ENCODE measurements around the gene CBLC. TPM values are rescaled to one million over a fixed set of nuclear protein-coding genes. Genes with fewer than 3 reads are reported as not detected.
A peak's percentile ranks its signal among the peaks of the same experiment; 100 is the strongest.

The CBLC gene, protein sequence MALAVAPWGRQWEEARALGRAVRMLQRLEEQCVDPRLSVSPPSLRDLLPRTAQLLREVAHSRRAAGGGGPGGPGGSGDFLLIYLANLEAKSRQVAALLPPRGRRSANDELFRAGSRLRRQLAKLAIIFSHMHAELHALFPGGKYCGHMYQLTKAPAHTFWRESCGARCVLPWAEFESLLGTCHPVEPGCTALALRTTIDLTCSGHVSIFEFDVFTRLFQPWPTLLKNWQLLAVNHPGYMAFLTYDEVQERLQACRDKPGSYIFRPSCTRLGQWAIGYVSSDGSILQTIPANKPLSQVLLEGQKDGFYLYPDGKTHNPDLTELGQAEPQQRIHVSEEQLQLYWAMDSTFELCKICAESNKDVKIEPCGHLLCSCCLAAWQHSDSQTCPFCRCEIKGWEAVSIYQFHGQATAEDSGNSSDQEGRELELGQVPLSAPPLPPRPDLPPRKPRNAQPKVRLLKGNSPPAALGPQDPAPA
- total RNA-seq: not detected in 2 replicates

DNA sequence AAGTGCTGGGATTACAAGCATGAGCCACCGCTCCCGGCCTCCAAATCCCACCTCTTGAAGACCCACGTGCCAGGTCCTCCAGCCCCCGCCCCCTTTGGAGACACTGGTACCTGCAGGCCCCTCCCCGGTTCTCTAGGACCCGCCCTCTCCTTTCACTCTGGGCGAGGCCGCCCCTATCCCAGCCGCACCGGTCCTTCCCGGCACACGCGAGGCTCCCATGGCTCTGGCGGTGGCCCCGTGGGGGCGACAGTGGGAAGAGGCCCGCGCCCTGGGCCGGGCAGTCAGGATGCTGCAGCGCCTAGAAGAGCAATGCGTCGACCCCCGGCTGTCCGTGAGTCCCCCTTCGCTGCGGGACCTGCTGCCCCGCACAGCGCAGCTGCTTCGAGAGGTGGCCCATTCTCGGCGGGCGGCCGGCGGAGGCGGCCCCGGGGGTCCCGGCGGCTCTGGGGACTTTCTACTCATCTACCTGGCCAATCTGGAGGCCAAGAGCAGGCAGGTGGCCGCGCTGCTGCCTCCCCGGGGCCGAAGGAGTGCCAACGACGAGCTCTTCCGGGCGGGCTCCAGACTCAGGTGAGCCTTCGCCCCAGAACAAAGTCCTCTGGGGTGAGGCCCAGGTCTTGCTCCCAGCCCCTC lies at the start of gene CBLC:
CBLC (plus strand) TSS at position 176 of the 633 bp plus-strand sequence; CDS start at position 218, 42 bp downstream.
- Mint-ChIP-seq H3K27me3 (peaks cover 6% of the 10 kb centered on the region), H3K27ac (no peak within 1 kb of the TSS), H3K9me3 (no peaks in the 10 kb centered on the region), H3K4me1 (no peaks in the 10 kb centered on the region), H3K4me3 (no peak within 1 kb of the TSS), H3K36me3 (ENCODE audit: low read depth) (no peaks in the 10 kb centered on the region)
- no peak for ATAC-seq (ENCODE audit: low read depth)
- no peak for DNase-seq
- ChIA-PET POLR2A (no interaction called here), CTCF (no interaction called here)
- TF ChIP-seq, protein P1, sequence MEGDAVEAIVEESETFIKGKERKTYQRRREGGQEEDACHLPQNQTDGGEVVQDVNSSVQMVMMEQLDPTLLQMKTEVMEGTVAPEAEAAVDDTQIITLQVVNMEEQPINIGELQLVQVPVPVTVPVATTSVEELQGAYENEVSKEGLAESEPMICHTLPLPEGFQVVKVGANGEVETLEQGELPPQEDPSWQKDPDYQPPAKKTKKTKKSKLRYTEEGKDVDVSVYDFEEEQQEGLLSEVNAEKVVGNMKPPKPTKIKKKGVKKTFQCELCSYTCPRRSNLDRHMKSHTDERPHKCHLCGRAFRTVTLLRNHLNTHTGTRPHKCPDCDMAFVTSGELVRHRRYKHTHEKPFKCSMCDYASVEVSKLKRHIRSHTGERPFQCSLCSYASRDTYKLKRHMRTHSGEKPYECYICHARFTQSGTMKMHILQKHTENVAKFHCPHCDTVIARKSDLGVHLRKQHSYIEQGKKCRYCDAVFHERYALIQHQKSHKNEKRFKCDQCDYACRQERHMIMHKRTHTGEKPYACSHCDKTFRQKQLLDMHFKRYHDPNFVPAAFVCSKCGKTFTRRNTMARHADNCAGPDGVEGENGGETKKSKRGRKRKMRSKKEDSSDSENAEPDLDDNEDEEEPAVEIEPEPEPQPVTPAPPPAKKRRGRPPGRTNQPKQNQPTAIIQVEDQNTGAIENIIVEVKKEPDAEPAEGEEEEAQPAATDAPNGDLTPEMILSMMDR (IDR thresholded peaks at IDR 0.05): no peak
- intact Hi-C loops (cut with micrococcal nuclease): no loop called here

DNA sequence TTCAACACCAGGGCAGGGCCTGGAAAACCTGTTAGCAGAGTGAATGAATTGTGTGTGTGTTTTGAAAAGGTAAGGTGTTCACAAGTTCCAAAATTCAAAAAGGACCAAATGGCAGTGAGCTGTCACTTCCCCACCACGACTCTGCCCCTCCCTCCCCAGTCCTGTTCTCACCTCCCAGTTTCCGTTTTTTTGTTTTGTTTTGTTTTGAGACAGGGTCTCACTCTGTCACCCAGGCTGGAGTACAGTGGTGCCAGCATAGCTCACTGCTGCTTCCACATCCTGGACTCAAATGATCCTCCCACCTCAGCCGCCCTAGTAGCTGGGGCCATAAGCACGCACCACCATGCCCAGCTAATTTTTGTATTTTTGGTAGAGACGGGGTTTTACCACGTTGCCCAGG lies 49.5 kb upstream of the CBLC start:
- H3K9me3 Mint-ChIP-seq: no peaks in the 10 kb centered on the region
- ChIA-PET CTCF (interaction anchor here (1.1 to 11.5 kb wide), 3 partner anchors 25 to 74 kb away, joined by 3 to 359 read pairs (median 5); no protein-coding TSS in a partner anchor), POLR2A (interaction anchor here (0.6 to 2.6 kb wide), 8 partner anchors 8 to 857 kb away, joined by 3 to 23 read pairs (median 4); partner anchors contain the start of gene OPA3)
- DNase-seq: no peak
- no peak overlapping the region for H3K4me3 Mint-ChIP-seq
- H3K27ac Mint-ChIP-seq: no peak overlapping the region
- TF ChIP-seq, protein P1 (IDR thresholded peaks at IDR 0.05): no peak
- no peak for ATAC-seq (ENCODE audit: low read depth)
- no peaks in the 10 kb centered on the region for H3K36me3 Mint-ChIP-seq (ENCODE audit: low read depth)
- H3K4me1 Mint-ChIP-seq: peaks cover 42% of the 10 kb centered on the region
- H3K27me3 Mint-ChIP-seq: peaks cover 3% of the 10 kb centered on the region
- intact Hi-C loops (cut with micrococcal nuclease): no loop called here

DNA sequence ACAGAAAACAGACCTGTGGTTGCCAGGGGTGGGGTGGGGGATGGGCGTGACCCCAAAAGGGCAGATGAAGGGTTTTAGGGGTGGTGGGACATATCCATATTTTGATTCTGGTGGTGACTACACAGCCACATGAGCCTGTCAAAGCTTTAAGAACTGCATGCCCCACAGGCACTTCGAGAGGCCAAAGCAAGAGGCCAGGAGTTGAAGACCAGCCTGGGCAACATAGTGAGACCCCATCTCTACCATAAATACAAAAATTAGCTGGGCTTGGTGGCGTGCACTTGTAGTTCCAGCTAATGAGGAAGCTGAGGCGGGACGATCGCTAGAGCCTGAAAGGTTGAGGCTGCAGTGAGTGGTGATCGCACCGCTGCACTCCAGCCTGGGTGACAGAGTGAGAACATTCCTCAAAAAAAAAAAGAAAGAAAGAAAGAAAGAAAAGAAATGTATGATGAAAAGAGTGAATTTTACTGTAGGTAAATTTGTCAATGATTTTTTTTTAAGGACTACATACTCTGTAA lies 48.1 kb upstream of the CBLC start:
- TF ChIP-seq, protein P1 (IDR thresholded peaks at IDR 0.05): no peak
- Mint-ChIP-seq H3K4me3 (no peak overlapping the region), H3K4me1 (peaks cover 29% of the 10 kb centered on the region), H3K36me3 (ENCODE audit: low read depth) (no peaks in the 10 kb centered on the region), H3K27me3 (peaks cover 3% of the 10 kb centered on the region), H3K27ac (no peak overlapping the region), H3K9me3 (no peaks in the 10 kb centered on the region)
- ChIA-PET CTCF (interaction anchor here (0.9 to 11.5 kb wide), 2 partner anchors 20 to 43 kb away, joined by 3 to 359 read pairs; no protein-coding TSS in a partner anchor), POLR2A (interaction anchor here (0.6 to 2.6 kb wide), 6 partner anchors 12 to 176 kb away, joined by 3 to 23 read pairs (median 4); partner anchors contain the start of gene APOE)
- DNase-seq (no peak), ATAC-seq (ENCODE audit: low read depth) (peak; percentile 75)
- intact Hi-C loops (cut with micrococcal nuclease): no loop called here

DNA sequence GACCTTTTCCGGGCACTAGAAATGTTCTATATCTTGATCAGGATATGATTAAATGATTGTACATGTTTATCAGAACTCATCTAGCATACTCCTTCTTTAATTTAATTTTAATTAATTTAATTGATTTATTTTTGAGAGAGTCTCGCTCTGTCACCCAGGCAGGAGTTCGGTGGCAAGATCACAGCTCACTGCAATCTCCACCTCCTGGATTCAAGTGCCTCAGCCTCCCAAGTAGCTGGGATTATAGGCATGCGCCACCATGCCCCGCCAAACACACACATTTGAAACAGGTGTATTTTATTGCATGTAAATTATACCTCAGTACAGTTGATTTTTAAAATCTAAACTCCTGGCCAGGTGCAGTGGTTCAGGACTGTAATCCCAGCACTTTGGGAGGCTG lies 46.6 kb upstream of the CBLC start:
- no peak for DNase-seq
- H3K4me1 Mint-ChIP-seq: peaks cover 25% of the 10 kb centered on the region
- H3K4me3 Mint-ChIP-seq: no peak overlapping the region
- intact Hi-C loops (cut with micrococcal nuclease): no loop called here
- no peaks in the 10 kb centered on the region for H3K36me3 Mint-ChIP-seq (ENCODE audit: low read depth)
- H3K27ac Mint-ChIP-seq: no peak overlapping the region
- TF ChIP-seq, protein P1 (IDR thresholded peaks at IDR 0.05): no peak
- ATAC-seq (ENCODE audit: low read depth): no peak
- peaks cover 3% of the 10 kb centered on the region for H3K27me3 Mint-ChIP-seq
- POLR2A ChIA-PET: interaction anchor here (1.0 to 1.1 kb wide), 2 partner anchors 18 to 39 kb away, joined by 3 read pairs; no protein-coding TSS in a partner anchor
- H3K9me3 Mint-ChIP-seq: no peaks in the 10 kb centered on the region
- CTCF ChIA-PET: no interaction called here

Measured in activated B cell treated with CpG ODN at 0.5 μM for 24 hours (primary cell).